K562 (cell line): ENCODE results near the gene KRTCAP2. TPM values are rescaled to one million over a fixed set of nuclear protein-coding genes. Genes with fewer than 3 reads are reported as not detected.

Source experiments
- ATAC-seq: fragments of 200-7000 bp; cut with Tn5 transposase; 3 replicates; pipeline ENCODE4 v1.9.1; 2020; ENCODE audit warnings: moderate library complexity
- BruUV-seq: library from RNA; stranded (reverse); fragments of 400-500 nt; replicated peaks from 2 replicates; lab custom pipeline; 2021; lab: Mats Ljungman, UMichigan
- CTCF ChIA-PET: fragments of 300-600 bp; formaldehyde crosslinking; extraction: SDS; loops from one replicate; lab custom pipeline; 2021; ENCODE audit warnings: low intra/inter-chr PET ratio; lab: Yijun Ruan, JAX
- POLR2A ChIA-PET: fragments of 300-600, 350-650 bp; sonication (Branson Sonifier 250); formaldehyde crosslinking; extraction: SDS; loops from one replicate; lab custom pipeline; 2021; ENCODE audit warnings: antibody characterized with exemption, inconsistent platforms; lab: Yijun Ruan, JAX
- DNase-seq, 4 experiments: peaks; one replicate each; pipeline versions ENCODE4 v3.0.0 to v3.0.0-alpha.2; 2011 to 2018; ENCODE audit warnings: low spot score in 3 of 4, mixed read lengths in 3 of 4; ENCODE audit errors: extremely low read depth in 1 of 4
- FAIRE-seq: peaks from 2 replicates; lab custom pipeline; 2011; peaks lifted over from hg19 to GRCh38; lab: Jason Lieb, UNC
- H2AFZ ChIP-seq: 2 replicates; pipeline ENCODE4 v1.6.0; 2011; ENCODE audit warnings: low read depth, low read length, control low read depth, inconsistent platforms
- H3K27ac ChIP-seq: fragments of 200-600 bp; 3 replicates; pipeline ENCODE4 v1.8.0; 2011; ENCODE audit warnings: low read depth, mild to moderate bottlenecking, control low read depth, inconsistent platforms, low read length, moderate library complexity, mixed read lengths; ENCODE audit errors: extremely low read depth
- H3K27me3 ChIP-seq, 2 experiments: fragments of 300-600 bp in 1 of 2; 2 replicates in 1 of 2; 3 replicates in 1 of 2; pipeline versions ENCODE4 v1.6.0 to v1.8.0; 2011; ENCODE audit warnings: inconsistent platforms in 2 of 2, low read length in 2 of 2, mild to moderate bottlenecking in 1 of 2, mixed read lengths in 1 of 2, moderate library complexity in 1 of 2; ENCODE audit not compliant: control insufficient read depth in 2 of 2, insufficient read depth in 2 of 2
- H3K36me3 ChIP-seq: fragments of 300-600 bp; 3 replicates; pipeline ENCODE4 v1.8.0; 2011; ENCODE audit warnings: mild to moderate bottlenecking, low read length, inconsistent platforms; ENCODE audit not compliant: control insufficient read depth, insufficient read depth
- H3K4me1 ChIP-seq, 2 experiments: fragments of 200-600 bp in 1 of 2; replicated peaks in 1 of 2; 2 replicates in 1 of 2; 3 replicates in 1 of 2; pipeline versions ENCODE4 v1.5.1 to v1.8.0; 2011; ENCODE audit warnings: inconsistent platforms in 2 of 2, low read length in 2 of 2, mild to moderate bottlenecking in 1 of 2, mixed read lengths in 1 of 2, moderate library complexity in 1 of 2; ENCODE audit not compliant: control insufficient read depth in 2 of 2, insufficient read depth in 2 of 2
- H3K4me2 ChIP-seq: 2 replicates; pipeline ENCODE4 v1.6.1; 2011; ENCODE audit warnings: low read length, control low read depth, inconsistent platforms, mixed read lengths; ENCODE audit not compliant: insufficient read depth
- H3K4me3 ChIP-seq: fragments of 200-600 bp; sonication (generic), shearing (Covaris generic); 2 replicates; pipeline ENCODE4 v1.5.1; 2016; ENCODE audit warnings: control low read depth, inconsistent platforms
- H3K79me2 ChIP-seq: fragments of 200-600 bp; 3 replicates; pipeline ENCODE4 v1.8.0; 2011; ENCODE audit warnings: low read length, inconsistent platforms; ENCODE audit not compliant: control insufficient read depth, insufficient read depth
- H3K9ac ChIP-seq, 2 experiments: 2 replicates each; pipeline versions ENCODE4 v1.6.0 to v1.6.1; 2011; ENCODE audit warnings: low read depth in 2 of 2, low read length in 2 of 2, control low read depth in 1 of 2, inconsistent platforms in 1 of 2, mild to moderate bottlenecking in 1 of 2, mixed read lengths in 1 of 2; ENCODE audit not compliant: insufficient read depth in 1 of 2
- H3K9me1 ChIP-seq: one replicate; pipeline ENCODE4 v1.6.0; 2011; ENCODE audit warnings: inconsistent platforms, mild to moderate bottlenecking, low read length, moderate library complexity; ENCODE audit not compliant: control insufficient read depth, insufficient read depth
- H3K9me3 ChIP-seq: replicated peaks from 2 replicates; pipeline ENCODE4 v1.5.1; 2011; ENCODE audit warnings: low read depth, low read length, inconsistent platforms; ENCODE audit not compliant: control insufficient read depth, insufficient read depth
- H4K20me1 ChIP-seq: replicated peaks from 2 replicates; pipeline ENCODE4 v1.6.1; 2011; ENCODE audit warnings: low read length, inconsistent platforms, mixed read lengths; ENCODE audit not compliant: control insufficient read depth, insufficient read depth
- CAMTA2 ChIP-seq: fragments of 250-450 bp; sonication (Bioruptor Pico); conservative IDR thresholded peaks from 2 replicates; pipeline ENCODE4 v1.5.1; 2022
- CREM ChIP-seq: IDR thresholded peaks from 2 replicates; pipeline ENCODE4 v1.6.1; 2014; ENCODE audit warnings: antibody characterized with exemption, low read depth
- E2F6 ChIP-seq, 2 experiments: IDR thresholded peaks; 2 replicates each; pipeline ENCODE4 v1.6.1; 2011; ENCODE audit warnings: borderline replicate concordance in 1 of 2, control low read depth in 1 of 2, low read depth in 1 of 2, low read length in 1 of 2, mild to moderate bottlenecking in 1 of 2, mixed read lengths in 1 of 2, moderate library complexity in 1 of 2; ENCODE audit not compliant: insufficient read depth in 1 of 2, insufficient read length in 1 of 2, poor library complexity in 1 of 2, severe bottlenecking in 1 of 2; ENCODE audit errors: extremely low read depth in 1 of 2
- ELF1 ChIP-seq: fragments of 200-800 bp; sonication (Bioruptor generic); IDR thresholded peaks from 2 replicates; pipeline ENCODE4 v1.6.1; 2016; ENCODE audit warnings: missing genetic modification characterization, missing compliant biosample characterization
- NFE2 ChIP-seq: IDR thresholded peaks from 2 replicates; pipeline ENCODE4 v1.6.1; 2014; ENCODE audit warnings: antibody characterized with exemption, low read depth
- PPARD ChIP-seq: fragments of 250-450 bp; sonication (Bioruptor Pico); IDR thresholded peaks from 2 replicates; pipeline ENCODE4 v1.8.0; 2022; ENCODE audit warnings: inconsistent platforms, mild to moderate bottlenecking, moderate library complexity
- TARDBP ChIP-seq: fragments of 450-650 bp; IDR thresholded peaks from 2 replicates; pipeline ENCODE4 v1.6.1; 2016
- XRCC4 ChIP-seq: IDR thresholded peaks from one replicate; pipeline ENCODE4 v1.6.1; 2011; ENCODE audit not compliant: insufficient read depth, insufficient read length; ENCODE audit errors: extremely low read depth
- ZC3H4 ChIP-seq: sonication (generic); formaldehyde crosslinking; IDR thresholded peaks from 2 replicates; pipeline ENCODE4 v1.9.0; 2021; ENCODE audit warnings: missing genetic modification reagents, borderline replicate concordance
- WGBS: fragments of 100-300 bp; shearing (Covaris generic); methylation state at CpG from one replicate; pipeline ENCODE4 v1.1.6; 2016; ENCODE audit warnings: low coverage, mixed read lengths; ENCODE audit not compliant: insufficient coverage; ENCODE audit errors: missing lambda C conversion rate; 5-methylcytosine and 5-hydroxymethylcytosine counted together
- in situ Hi-C: fragments of 300-500 bp; cut with MboI; formaldehyde crosslinking; loops from 4 replicates; pipeline ENCODE4 v1.15.0; 2018; ENCODE audit warnings: inconsistent platforms, mixed read lengths
- intact Hi-C: fragments of 100-400 bp; cut with micrococcal nuclease; formaldehyde crosslinking; loops from 2 replicates; pipeline ENCODE4 v1.14.2; 2022
- polyA plus RNA-seq, 8 experiments: library from polyadenylated mRNA; depleted of rRNA in 4 of 8; stranded (reverse) in 5 of 8; unstranded in 3 of 8; fragments of >200 nt; fragmentation: Nextera tagmentation in 2 of 8; fragmentation: Illumina TruSeq in 1 of 8; extraction: Ambion mirVana in 2 of 8; extraction: Trizol in 1 of 8; gene quantifications; 2 replicates each; pipeline versions ENCODE4 v1.2.1 to v1.2.3, GENCODE V29; 2011 to 2014; ENCODE audit warnings: inconsistent platforms in 1 of 8, missing spikeins in 1 of 8
- total RNA-seq, 7 experiments: library from RNA; depleted of rRNA in 6 of 7; stranded (reverse); fragments of >200 nt in 6 of 7; fragmentation: Illumina TruSeq in 2 of 7; extraction: Trizol in 2 of 7; gene quantifications; 2 replicates each; pipeline versions ENCODE4 v1.2.1 to v1.2.3, GENCODE V29; 2011 to 2021; ENCODE audit warnings: low replicate concordance in 1 of 7
- TF ChIP-seq, protein P1 (sequence below), 3 experiments: IDR thresholded peaks in 2 of 3; conservative IDR thresholded peaks in 1 of 3; 2 replicates each; pipeline ENCODE4 v1.5.1; 2011 to 2012; ENCODE audit warnings: low read length in 3 of 3, mild to moderate bottlenecking in 3 of 3, control low read depth in 2 of 3, improper control_type of control experiment in 1 of 3, inconsistent platforms in 1 of 3, low read depth in 1 of 3, mixed read lengths in 1 of 3, moderate library complexity in 1 of 3; ENCODE audit not compliant: insufficient read depth in 2 of 3

Gene KRTCAP2
- total and polyA plus RNA-seq, 9 of the 15 experiments (the other 6 are each of a cell fraction or from before 2014, with no cell fraction given), result 126 to 436 (median 244) TPM

DNA sequence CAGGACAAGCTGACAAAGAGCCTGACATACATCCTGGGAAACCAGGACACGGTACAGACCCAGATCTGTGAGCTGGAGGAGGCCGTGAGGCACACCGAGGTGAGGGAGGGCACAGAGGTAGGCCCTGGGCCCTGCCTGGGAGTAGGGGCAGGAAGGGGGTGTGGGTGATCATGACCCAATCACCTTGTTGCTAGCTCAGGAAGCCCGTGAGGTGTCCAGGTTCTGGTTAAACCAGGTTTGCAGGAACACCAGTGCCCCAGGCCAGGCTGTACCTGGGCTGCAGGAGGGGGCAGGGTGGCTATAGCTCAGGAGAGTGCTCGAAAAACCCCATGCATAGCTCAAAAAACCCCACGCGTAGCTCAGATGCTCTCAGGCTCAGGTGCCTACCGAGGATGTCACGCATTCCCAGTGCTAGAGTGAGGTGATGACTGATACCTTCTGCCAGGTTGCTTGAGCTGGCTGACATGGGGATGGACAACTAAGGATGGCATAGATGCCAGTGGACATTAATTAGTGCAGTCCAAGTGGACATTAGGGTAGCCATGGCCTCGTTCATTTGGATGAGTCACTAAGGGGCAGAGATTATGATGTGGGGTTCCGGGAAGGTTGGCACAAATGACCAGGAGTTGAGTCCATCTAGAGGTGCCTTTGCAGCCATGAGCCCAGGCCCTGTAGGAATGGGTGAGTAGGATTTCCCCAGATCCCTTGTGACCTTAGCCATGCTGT, 4.3 kb upstream of the KRTCAP2 start:
- Histone ChIP-seq H3K4me3 (no peak overlapping the region), H3K79me2 (peaks cover 8% of the 10 kb centered on the region), H3K9ac (peak overlapping the region in 1 of 2 experiments; percentile 61; a peak in 1 of 4 replicates), H3K9me1 (no peaks in the 10 kb centered on the region), H4K20me1 (no peaks in the 10 kb centered on the region), H3K4me2 (no peak overlapping the region), H3K27ac (no peak overlapping the region), H3K27me3 (no peaks in the 10 kb centered on the region), H3K4me1 (peaks cover 15 to 69% of the 10 kb centered on the region in 2 experiments; a peak in 4 of 5 replicates), H3K9me3 (no peaks in the 10 kb centered on the region)
- in situ Hi-C loops (no loop called here), intact Hi-C loops (no loop called here)
- 52% methylated on average over 11 of the region's 11 CpGs for WGBS
- ATAC-seq (no peak), FAIRE-seq (no peak), DNase-seq (no peak)
- POLR2A ChIA-PET, result interaction anchor here (0.9 to 1.4 kb wide), 2 partner anchors 9 to 62 kb away, joined by 4 to 5 read pairs; no protein-coding TSS in a partner anchor
- no TSS peak for BruUV-seq
- TF ChIP-seq PPARD (CRISPR knock-in tag) (no peak), E2F6 (IDR thresholded peaks at IDR 0.05; ENCODE audit: borderline replicate concordance in 1 of 2, extremely low read depth in 1 of 2, insufficient read depth in 1 of 2, insufficient read length in 1 of 2, low read depth in 1 of 2, low read length in 1 of 2, poor library complexity in 1 of 2, severe bottlenecking in 1 of 2) (no peak), CAMTA2 (CRISPR knock-in tag) (no peak), XRCC4 (no peak), NFE2 (no peak), ELF1 (tag) (no peak), ZC3H4 (CRISPR knock-in tag) (no peak), CREM (no peak), TARDBP (no peak)
- TF ChIP-seq, protein P1, sequence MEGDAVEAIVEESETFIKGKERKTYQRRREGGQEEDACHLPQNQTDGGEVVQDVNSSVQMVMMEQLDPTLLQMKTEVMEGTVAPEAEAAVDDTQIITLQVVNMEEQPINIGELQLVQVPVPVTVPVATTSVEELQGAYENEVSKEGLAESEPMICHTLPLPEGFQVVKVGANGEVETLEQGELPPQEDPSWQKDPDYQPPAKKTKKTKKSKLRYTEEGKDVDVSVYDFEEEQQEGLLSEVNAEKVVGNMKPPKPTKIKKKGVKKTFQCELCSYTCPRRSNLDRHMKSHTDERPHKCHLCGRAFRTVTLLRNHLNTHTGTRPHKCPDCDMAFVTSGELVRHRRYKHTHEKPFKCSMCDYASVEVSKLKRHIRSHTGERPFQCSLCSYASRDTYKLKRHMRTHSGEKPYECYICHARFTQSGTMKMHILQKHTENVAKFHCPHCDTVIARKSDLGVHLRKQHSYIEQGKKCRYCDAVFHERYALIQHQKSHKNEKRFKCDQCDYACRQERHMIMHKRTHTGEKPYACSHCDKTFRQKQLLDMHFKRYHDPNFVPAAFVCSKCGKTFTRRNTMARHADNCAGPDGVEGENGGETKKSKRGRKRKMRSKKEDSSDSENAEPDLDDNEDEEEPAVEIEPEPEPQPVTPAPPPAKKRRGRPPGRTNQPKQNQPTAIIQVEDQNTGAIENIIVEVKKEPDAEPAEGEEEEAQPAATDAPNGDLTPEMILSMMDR (IDR thresholded peaks at IDR 0.05 in 2 of 3, conservative IDR thresholded peaks at IDR 0.05 in 1 of 3; ENCODE audit: insufficient read depth in 2 of 3, low read depth in 1 of 3, low read length in 3 of 3), result no peak
- TF ChIP-seq, all 486 proteins: peak for 0
- no peaks in the 10 kb centered on the region for H3K36me3 ChIP-seq
- H2AFZ ChIP-seq, result no peak overlapping the region
- CTCF ChIA-PET, result interaction anchor here (2.3 kb wide), 1 partner anchor 50 kb away, joined by 17 read pairs; no protein-coding TSS in a partner anchor
